Activated CD4-positive, CD25-positive, alpha-beta regulatory T cell treated with anti-CD3 and anti-CD28 coated beads, Interleukin-2, amount 50 U/mL, for 72 hours (primary cell): Measurements from ENCODE around the gene ZKSCAN3.
"Not testable (repeated sequence)": the region's sequence is repeated elsewhere in the genome, so short reads cannot be mapped to it uniquely, and the experiment has no call there.

Source experiments
- DNase-seq: peaks from one replicate; pipeline ENCODE4 v3.0.0; 2021

ZKSCAN3 gene

DNA sequence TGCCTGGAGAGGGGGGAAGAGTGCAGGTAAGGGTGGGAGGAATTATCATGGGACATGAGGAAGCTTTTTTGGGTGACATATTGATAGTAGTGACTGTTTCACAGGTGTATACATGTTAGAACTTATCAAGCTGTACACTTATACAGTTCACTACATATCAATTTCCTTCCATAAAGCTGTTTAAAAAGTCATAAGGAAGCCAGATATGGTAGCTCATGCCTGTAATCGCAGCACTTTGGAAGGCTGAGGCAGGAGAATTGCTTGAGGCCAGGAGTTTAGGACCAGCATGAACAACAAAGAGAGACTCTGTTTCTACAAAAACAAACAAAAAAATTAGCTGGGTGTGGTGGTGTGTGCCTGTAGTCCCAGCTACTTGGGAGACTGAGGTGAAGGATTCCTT, 28.1 kb downstream of the ZKSCAN3 start:
- no peak for DNase-seq

GRCh38 chr6:28378644-28379043, 28.9 kb downstream of the ZKSCAN3 start:
- DNase-seq = no peak

GRCh38 chr6:28380381-28380780, 30.6 kb downstream of the ZKSCAN3 start:
- DNase-seq = no peak

DNA sequence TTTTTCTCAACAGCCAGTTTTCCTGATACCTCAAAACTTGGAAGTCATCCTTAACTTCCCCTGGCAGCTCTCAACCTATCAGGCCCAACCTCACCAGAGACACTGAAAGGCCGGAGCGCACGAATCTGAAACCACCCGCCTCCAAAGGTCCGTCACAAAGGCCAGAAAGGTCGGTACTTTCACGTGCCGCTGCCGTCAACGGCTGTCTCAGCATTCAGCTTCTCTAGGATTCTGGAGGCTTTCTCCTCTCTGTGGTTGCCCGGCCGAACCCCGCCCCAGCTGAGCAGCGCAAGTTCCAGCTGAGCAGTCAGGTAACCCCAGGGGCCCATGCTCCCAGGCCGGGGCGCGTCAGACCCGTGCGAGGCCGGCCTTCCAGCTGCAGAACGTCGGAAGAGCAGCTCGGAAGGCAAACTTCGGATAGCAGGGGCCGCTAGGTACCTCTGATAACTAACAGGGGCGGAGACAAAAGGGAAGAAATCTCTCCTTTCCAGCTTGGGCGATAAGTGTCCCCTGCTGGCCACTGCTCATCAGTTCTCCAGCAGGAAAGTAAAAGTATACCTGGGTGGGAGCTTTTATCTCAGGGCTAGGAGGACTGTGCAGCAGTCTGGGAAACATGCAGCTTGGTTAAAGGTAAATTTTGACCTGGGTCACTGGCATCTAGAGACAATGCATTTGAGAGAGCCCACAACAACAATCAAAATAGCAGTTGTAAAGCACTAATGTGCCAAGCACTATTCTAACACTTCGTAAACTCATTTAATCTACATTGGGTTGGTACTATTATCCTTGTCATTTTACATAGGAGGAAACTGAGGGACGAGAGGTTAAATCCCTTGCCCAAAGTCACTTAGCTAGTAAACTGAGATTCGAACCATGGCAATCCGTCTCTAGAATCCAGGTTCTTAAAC, 33.7 kb downstream of the ZKSCAN3 start:
- peak; percentile 40 for DNase-seq

- no peak for DNase-seq
These were observed 34.4 kb downstream of the ZKSCAN3 start for GRCh38 chr6:28384143-28384533.

DNA sequence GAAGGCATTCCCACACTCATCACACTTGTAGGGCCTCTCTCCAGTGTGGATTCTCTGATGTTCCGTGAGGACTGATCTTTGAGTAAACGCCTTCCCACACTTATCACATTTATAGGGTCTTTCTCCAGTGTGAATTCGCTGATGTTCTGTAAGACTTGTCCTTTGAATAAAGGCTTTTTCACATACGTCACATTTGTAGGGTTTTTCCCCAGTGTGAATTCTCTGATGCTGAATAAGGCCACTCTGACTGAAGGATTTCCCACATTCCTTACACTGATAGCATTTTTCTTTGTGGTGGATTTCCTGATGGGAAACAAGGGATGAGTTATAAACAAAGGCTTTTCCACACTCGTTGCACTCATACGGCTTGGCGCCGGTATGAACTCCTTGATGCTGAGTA, 40.9 kb downstream of the ZKSCAN3 start:
- no peak for DNase-seq

- no peak for DNase-seq
These were observed 44.3 kb downstream of the ZKSCAN3 start for GRCh38 chr6:28393912-28394662.

- DNase-seq = no peak
These were observed 46.2 kb downstream of the ZKSCAN3 start for GRCh38 chr6:28395918-28396317.

DNA sequence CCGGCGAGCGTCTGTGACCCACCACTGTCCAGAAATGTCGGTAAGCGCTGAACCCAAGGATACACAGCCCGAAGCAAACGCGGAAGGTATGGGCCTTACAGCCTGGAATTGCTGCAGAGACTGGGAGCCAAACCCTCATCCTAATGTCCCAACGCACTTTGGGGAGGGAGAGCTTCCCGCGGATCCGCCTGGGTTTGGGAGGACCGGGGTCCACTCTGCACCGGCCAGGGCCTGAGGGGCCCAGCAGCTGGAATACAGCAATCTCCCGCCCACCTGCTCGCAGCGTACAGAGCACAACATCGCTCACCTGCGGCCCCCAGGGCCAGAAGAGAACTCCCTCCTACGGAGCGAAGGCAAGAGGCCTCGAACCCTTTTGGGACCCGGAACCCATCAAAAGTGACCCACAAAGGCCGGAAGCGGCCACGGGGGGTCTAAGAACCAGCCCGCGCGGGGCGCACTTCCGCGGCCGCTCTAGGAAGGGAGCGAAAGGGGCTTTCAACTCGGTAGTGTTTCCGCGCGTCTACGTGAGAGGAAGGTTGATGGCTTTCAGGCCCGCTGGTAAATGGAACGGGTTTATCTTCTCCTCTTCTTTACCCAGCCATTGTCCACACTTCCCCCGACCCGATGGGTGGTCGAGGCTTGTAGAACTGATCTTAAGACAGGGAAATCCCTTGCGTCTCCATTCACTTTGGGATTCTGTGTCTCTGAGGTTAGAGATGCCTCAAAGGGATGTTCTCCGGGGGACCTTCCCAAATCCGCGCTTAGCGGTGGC, 49.8 kb downstream of the ZKSCAN3 start, which contains the start of gene ZSCAN12:
TSS of gene ZSCAN12 (minus strand) at position 398 of the 772 bp plus-strand sequence. CDS start 1,342 bp downstream, outside the sequence.
- peak; percentile 74 for DNase-seq

DNA sequence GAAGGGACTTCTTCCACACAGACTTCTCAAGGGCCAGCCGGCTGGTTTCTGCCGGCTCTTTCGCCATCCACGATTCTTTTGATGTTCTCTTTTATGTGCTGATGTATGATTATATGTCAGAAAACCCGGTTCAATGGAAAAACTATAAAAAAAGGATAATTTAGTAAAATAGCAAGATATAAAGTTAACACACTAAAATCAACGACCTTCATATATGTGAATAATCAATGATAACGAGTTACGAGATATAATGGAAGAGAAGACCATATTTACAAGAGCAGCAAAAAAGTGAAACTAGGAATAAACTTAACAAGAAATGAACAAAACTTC, 50.3 kb downstream of the ZKSCAN3 start:
- no peak for DNase-seq

DNA sequence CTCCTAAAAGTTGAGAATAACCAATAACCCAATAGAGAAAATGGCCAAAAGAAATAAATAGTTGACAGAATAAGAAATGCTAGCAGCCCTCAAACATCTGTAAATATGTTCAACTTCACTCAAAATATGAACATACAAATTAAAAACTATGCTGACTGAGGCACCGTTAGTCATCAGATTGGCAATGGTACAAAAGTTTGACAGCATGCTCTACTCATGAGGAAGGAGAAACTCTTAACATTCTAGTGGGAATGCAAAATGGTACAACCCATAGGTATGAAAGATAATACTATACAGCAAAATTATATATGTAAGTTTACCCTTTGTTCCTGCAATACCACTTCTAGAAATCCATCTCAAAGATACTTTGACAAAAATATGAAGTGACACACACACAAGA, 51.4 kb downstream of the ZKSCAN3 start:
- DNase-seq = no peak

DNA sequence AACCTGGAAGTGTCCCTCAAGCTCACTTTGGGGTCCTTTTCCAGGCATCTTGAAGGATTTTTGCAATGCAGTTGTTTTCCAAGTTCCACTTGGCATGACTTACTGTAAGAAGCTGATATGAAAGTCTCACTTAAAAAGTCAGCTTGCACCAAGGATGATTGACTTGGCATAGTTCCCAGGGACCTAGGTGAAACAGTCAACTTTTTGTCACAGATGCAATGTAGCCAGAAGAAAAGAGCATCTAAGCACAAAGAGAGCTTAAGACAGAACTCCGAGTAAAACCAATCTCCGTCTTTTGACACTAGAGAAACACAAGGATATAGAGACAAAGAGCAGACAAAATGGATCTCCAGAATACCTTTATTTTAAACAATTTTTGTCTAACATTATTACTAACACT, 52.5 kb downstream of the ZKSCAN3 start:
- DNase-seq = no peak

DNA sequence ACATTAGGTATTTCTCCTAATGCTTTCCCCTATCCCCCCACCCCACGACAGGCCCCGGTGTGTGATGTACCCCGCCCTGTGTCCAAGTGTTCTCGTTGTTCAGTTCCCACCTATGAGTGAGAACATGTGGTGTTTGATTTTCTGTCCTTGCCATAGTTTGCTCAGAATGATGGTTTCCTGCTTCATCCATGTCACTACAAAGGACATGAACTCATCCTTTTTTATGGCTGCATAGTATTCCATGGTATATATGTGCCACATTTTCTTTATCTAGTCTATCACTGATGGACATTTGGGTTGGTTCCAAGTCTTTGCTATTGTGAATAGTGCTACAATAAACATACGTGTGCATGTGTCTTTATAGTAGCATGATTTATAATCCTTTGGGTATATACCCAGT, 54.2 kb downstream of the ZKSCAN3 start:
- not testable (repeated sequence) for DNase-seq

DNA sequence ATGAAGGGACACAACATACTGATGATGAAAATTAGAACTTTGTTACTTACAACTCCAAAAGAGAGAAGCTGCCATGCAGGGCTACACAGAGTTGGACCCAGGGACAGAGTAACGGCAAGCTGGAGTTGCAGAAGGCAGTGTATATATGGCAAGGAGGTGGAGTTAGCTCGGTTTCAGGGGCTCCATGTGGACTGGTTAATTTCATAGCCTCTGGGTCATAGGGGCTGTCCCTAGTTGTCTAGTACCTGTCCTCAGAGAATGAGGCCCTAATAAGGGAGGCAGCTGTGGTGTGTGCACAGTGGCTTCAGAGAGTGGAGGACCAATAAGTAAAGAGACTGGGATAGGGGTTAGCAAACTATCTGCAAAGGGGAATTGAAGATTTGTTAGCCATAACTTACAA, 57.7 kb downstream of the ZKSCAN3 start:
- no peak for DNase-seq

GRCh38 chr6:28408076-28408802, 58.5 kb downstream of the ZKSCAN3 start:
- no peak for DNase-seq

GRCh38 chr6:28410767-28411166, 61.0 kb downstream of the ZKSCAN3 start:
- DNase-seq = no peak

- DNase-seq = no peak
These were observed 63.9 kb downstream of the ZKSCAN3 start for GRCh38 chr6:28413681-28414080.
